Left lung (tissue), 10 donors: ENCODE data around the gene TRIM37. TPM values are rescaled to one million over a fixed set of nuclear protein-coding genes. Genes with fewer than 3 reads are reported as not detected.

Experiments
- ATAC-seq: fragments of 200-7000 bp; cut with Tn5 transposase; one replicate; pipeline ENCODE4 v1.9.1; 2020; ENCODE audit warnings: moderate library complexity
- DNase-seq, 4 donors: peaks; one replicate each; pipeline ENCODE4 v3.0.0-alpha.2; 2013 to 2020
- H3K27ac ChIP-seq, 2 donors: fragments of 200-600 bp; sonication (generic) in 1 of 2; one replicate each; pipeline versions ENCODE4 v1.5.0 to v1.8.0; 2020 to 2021
- H3K27me3 ChIP-seq, 2 donors: fragments of 200-600 bp; sonication (generic) in 1 of 2; one replicate each; pipeline versions ENCODE4 v1.5.0 to v1.8.0; 2020 to 2021
- H3K36me3 ChIP-seq, 2 donors: fragments of 200-600 bp; sonication (generic) in 1 of 2; one replicate each; pipeline versions ENCODE4 v1.5.0 to v1.8.0; 2020 to 2021
- H3K4me1 ChIP-seq, 2 donors: fragments of 200-600 bp; one replicate each; pipeline ENCODE4 v1.8.0; 2021
- H3K4me3 ChIP-seq, 2 donors: fragments of 200-600 bp; sonication (generic) in 1 of 2; one replicate each; pipeline versions ENCODE4 v1.5.0 to v1.8.0; 2020 to 2021; ENCODE audit warnings: mild to moderate bottlenecking in 1 of 2
- H3K9me3 ChIP-seq, 2 donors: fragments of 200-600 bp; sonication (generic) in 1 of 2; one replicate each; pipeline versions ENCODE4 v1.5.0 to v1.8.0; 2020 to 2021
- CTCF ChIP-seq, 2 donors: fragments of 200-600 bp; sonication (generic) in 1 of 2; IDR thresholded peaks; one replicate each; pipeline versions ENCODE4 v1.5.0 to v1.8.0; 2021; ENCODE audit warnings: antibody characterized with exemption in 2 of 2
- intact Hi-C, 2 donors: fragments of 100-400 bp; cut with DNase I; formaldehyde crosslinking; loops; one replicate each; pipeline versions ENCODE4 v1.11.2 to v1.14.2; 2022
- polyA plus RNA-seq, 6 donors: library from polyadenylated mRNA; unstranded; fragments of 120-200 nt; gene quantifications; one replicate each; pipeline ENCODE4 v1.2.1, GENCODE V29; 2013; ENCODE audit not compliant: insufficient read length in 6 of 6
- total RNA-seq, 2 donors: library from RNA; stranded (reverse); fragmentation: NEBNext Ultra II Directional; extraction: Animal tissue kit (Norgen Biotek cat#: 25700); gene quantifications; one replicate each; pipeline ENCODE4 v1.2.1, GENCODE V29; 2021
- donor health status: DM: no; HTN: yes; CAD: no.
- donor health status: DM: no; HTN: no; CAD: no.

The TRIM37 gene
- total and polyA plus RNA-seq, 8 donors = 17.0 to 23.3 (median 21.4) TPM

DNA sequence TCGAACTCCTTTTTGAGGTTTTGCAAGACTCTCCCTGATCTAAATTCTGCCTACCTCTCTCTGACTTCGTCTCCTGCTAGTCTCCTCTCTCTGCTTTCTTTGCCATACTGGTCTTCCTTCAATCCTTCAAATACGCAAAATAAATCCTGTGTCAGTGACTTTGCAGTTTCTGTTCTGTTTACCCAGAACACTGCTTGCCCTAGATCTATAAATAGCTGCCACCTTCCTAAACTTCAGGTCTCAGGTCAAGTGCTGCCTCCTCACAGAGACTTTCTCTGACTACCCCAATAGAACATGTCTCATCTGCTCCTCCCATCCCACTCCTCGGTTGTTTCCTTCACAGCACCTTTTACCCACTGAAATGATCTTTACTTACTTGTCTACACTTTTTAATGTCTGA lies 78.9 kb downstream of the TRIM37 start:
- DNase-seq (no peak), ATAC-seq (peak; percentile 47)
- intact Hi-C loops = no loop called here
- H3K36me3 ChIP-seq = peaks cover 0 to 16% of the 10 kb centered on the region in 2 donors
- TF ChIP-seq CTCF (IDR thresholded peaks at IDR 0.05) = no peak
- H3K9me3 ChIP-seq = no peaks in the 10 kb centered on the region
- H3K27me3 ChIP-seq = no peaks in the 10 kb centered on the region
- H3K4me3 ChIP-seq = no peak overlapping the region
- H3K4me1 ChIP-seq = peaks cover 9 to 11% of the 10 kb centered on the region in 2 donors
- H3K27ac ChIP-seq = no peak overlapping the region

DNA sequence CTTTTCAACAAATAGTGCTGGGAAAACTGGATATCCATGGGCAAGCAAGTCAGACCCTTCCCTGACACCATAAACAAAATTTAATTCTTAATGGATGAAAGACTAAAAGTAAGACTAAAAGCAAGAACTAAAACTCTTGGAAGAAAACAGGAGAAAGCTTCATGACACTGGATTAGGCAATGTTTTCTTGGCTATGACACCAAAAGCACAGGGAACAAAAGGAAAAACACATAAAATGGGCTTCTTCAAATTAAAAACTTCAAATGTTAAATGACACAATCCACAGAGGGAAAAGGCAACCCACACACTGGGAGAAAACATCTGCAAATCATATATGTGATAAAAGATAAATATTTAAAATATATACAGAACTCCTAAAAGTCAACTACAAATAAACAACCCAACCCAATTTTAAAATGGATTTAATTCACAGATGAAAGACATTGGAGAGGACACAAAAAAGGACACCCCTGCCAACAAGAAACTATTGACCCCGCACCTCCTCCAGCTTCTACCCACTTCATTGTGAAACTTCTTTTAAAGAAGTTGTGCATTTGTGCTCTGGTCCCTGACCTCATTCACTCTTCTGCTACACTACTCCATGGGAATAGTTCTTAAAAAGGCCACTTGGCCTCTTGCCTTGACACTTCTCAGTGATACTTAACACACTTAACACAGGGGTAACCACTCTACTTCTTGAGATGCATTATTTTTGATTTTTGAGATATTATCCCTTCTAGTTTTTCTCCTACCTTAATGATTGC lies 80.3 kb downstream of the TRIM37 start:
- ATAC-seq = peak; percentile 74
- no peaks in the 10 kb centered on the region for H3K27me3 ChIP-seq
- H3K36me3 ChIP-seq = peaks cover 0 to 12% of the 10 kb centered on the region in 2 donors
- H3K9me3 ChIP-seq = no peaks in the 10 kb centered on the region
- H3K4me3 ChIP-seq = no peak overlapping the region
- H3K27ac ChIP-seq = no peak overlapping the region
- no peak for TF ChIP-seq CTCF (IDR thresholded peaks at IDR 0.05)
- H3K4me1 ChIP-seq = peaks cover 9 to 11% of the 10 kb centered on the region in 2 donors
- intact Hi-C loops = no loop called here
- no peak for DNase-seq

DNA sequence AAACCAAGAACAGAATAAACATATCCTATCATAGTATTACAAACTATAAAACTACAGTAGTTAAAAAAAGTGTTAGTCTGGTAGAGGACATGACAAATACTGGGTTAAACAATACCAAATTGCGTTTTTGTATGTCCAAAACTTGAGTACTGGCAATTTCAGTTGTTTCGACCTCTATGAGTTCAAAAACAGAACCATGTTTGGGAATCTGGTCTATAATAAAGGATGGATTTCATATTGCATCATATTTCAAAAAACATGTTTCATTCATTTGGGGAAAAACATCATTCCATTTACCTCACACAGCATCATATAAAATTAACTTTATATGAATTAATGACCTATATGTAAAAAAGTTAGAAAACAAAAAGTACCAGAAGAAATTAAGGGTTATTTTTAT lies 81.8 kb downstream of the TRIM37 start:
- Histone ChIP-seq H3K36me3 (peaks cover 0 to 12% of the 10 kb centered on the region in 2 donors), H3K9me3 (no peaks in the 10 kb centered on the region), H3K4me3 (no peak overlapping the region), H3K27ac (no peak overlapping the region), H3K4me1 (peaks cover 9 to 11% of the 10 kb centered on the region in 2 donors), H3K27me3 (no peaks in the 10 kb centered on the region)
- no peak for ATAC-seq
- TF ChIP-seq CTCF (IDR thresholded peaks at IDR 0.05) = no peak
- intact Hi-C loops = no loop called here
- no peak for DNase-seq

DNA sequence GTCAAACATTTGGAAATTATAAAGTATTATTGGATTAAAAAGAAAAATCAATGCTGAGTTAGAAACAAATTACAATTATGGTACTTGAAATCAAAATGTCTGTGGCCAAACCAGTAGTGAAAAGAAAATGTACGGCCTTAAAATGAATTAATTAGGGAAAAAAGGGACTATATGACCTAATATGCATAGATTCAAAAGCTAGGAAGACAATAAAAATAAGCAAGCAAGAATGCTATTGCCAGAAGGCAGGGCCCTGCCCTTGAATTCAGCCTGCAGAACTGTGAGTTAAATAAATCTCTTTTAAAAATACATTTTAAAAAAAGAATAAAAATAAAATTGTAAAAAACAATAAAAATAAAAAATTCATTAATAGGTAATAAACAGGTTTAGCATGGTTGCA lies 88.7 kb downstream of the TRIM37 start:
- Histone ChIP-seq H3K9me3 (no peaks in the 10 kb centered on the region), H3K4me1 (no peaks in the 10 kb centered on the region), H3K27me3 (no peaks in the 10 kb centered on the region), H3K36me3 (peaks cover 0 to 28% of the 10 kb centered on the region in 2 donors), H3K27ac (no peak overlapping the region), H3K4me3 (no peak overlapping the region)
- intact Hi-C loops = no loop called here
- DNase-seq (no peak), ATAC-seq (no peak)
- TF ChIP-seq CTCF (IDR thresholded peaks at IDR 0.05) = no peak

DNA sequence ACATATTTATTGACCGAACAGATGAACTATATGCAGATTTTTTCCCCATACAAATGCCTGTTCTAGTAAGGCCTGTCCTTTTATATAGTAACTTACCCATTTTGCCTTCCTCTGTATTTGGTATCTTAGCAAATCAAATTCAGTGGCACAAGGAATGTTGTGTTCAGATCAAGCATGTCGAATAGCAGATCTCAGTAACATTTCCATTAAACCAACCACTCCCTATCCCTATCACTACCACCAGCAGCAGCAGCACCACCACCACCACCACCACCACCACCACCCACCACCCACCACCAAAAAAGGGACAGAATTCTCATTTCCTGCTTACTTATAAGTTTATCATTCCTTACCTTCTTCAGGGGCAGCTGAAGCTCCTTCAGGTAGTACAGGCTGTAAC lies 94.7 kb downstream of the TRIM37 start:
- Histone ChIP-seq H3K36me3 (peaks cover 0 to 47% of the 10 kb centered on the region in 2 donors), H3K4me3 (no peak overlapping the region), H3K27ac (no peak overlapping the region), H3K9me3 (no peaks in the 10 kb centered on the region), H3K27me3 (no peaks in the 10 kb centered on the region), H3K4me1 (no peaks in the 10 kb centered on the region)
- no peak for TF ChIP-seq CTCF (IDR thresholded peaks at IDR 0.05)
- intact Hi-C loops = no loop called here
- DNase-seq (no peak), ATAC-seq (no peak)
